Activated CD4-positive, alpha-beta T cell treated with anti-CD3 and anti-CD28 coated beads, Interleukin-2, amount 10 ng/mL, durations not matched to agents 7 days and 5 days (primary cell): ENCODE results near the gene AGBL3. TPM values are rescaled to one million over a fixed set of nuclear protein-coding genes. Genes with fewer than 3 reads are reported as not detected.
"Not testable (repeated sequence)": the region's sequence is repeated elsewhere in the genome, so short reads cannot be mapped to it uniquely, and the experiment has no call there.

Experiments used
- CTCF ChIA-PET: fragments of 350-600 bp; sonication (Branson Sonifier 250); formaldehyde crosslinking; loops from one replicate; lab custom pipeline; 2021; ENCODE audit warnings: antibody characterized with exemption; lab: Charles Lee
- POLR2A ChIA-PET: fragments of 350-600 bp; sonication (Branson Sonifier 250); formaldehyde crosslinking; loops from one replicate; lab custom pipeline; 2021; ENCODE audit warnings: antibody characterized with exemption; lab: Charles Lee
- DNase-seq: peaks from one replicate; pipeline ENCODE4 v3.0.0-alpha.2; 2020
- H3K27ac Mint-ChIP-seq: one replicate; pipeline ENCODE4 v1.8.0; 2021; ENCODE audit warnings: mild to moderate bottlenecking, moderate library complexity, mixed read lengths
- H3K27me3 Mint-ChIP-seq: one replicate; pipeline ENCODE4 v1.8.0; 2021; ENCODE audit warnings: mixed read lengths
- H3K36me3 Mint-ChIP-seq: one replicate; pipeline ENCODE4 v1.8.0; 2021; ENCODE audit warnings: low read depth, mixed read lengths
- H3K4me1 Mint-ChIP-seq: one replicate; pipeline ENCODE4 v1.8.0; 2021; ENCODE audit warnings: mixed read lengths
- H3K4me3 Mint-ChIP-seq: one replicate; pipeline ENCODE4 v1.8.0; 2021; ENCODE audit warnings: mild to moderate bottlenecking, moderate library complexity, mixed read lengths
- H3K9me3 Mint-ChIP-seq: one replicate; pipeline ENCODE4 v1.8.0; 2021; ENCODE audit warnings: mixed read lengths
- total RNA-seq, 2 experiments: library from RNA; stranded (reverse); gene quantifications; one replicate each; pipeline ENCODE4 v1.2.3, GENCODE V29; 2021

AGBL3 gene
- total RNA-seq, 2 experiments from 2014 or later = 1.9 TPM

DNA sequence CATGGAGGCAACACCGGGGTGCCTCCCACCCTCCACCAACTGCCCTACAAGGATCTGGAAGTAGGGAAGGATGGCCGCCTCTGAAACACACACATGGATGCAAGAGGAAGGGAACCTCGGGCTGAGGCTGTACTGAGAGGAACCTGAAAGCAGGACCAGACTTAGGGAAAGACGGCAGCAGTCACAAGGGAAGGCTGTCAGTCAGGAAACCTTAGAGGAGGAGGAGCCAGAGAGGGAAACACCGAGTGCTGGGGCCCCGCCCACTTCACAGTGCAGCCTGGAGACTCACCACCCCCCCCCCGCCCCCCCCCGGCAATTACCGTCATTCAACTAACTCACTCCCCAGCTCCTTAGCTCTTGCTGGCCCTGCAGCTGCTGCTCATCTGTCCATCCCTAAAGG lies 181.7 kb downstream of the AGBL3 start:
- no peak overlapping the region for H3K4me3 Mint-ChIP-seq
- peaks cover 56% of the 10 kb centered on the region for H3K4me1 Mint-ChIP-seq
- peak; percentile 11 for DNase-seq
- peaks cover 59% of the 10 kb centered on the region for H3K36me3 Mint-ChIP-seq
- peaks cover under 1% of the 10 kb centered on the region for H3K9me3 Mint-ChIP-seq
- H3K27me3 Mint-ChIP-seq = no peaks in the 10 kb centered on the region
- H3K27ac Mint-ChIP-seq = peak overlapping the region; percentile 96
- ChIA-PET POLR2A (no interaction called here), CTCF (interaction anchor here (0.9 to 2.5 kb wide), 4 partner anchors 11 to 182 kb away, joined by 3 to 10 read pairs (median 6); partner anchors contain the start of gene AGBL3)

DNA sequence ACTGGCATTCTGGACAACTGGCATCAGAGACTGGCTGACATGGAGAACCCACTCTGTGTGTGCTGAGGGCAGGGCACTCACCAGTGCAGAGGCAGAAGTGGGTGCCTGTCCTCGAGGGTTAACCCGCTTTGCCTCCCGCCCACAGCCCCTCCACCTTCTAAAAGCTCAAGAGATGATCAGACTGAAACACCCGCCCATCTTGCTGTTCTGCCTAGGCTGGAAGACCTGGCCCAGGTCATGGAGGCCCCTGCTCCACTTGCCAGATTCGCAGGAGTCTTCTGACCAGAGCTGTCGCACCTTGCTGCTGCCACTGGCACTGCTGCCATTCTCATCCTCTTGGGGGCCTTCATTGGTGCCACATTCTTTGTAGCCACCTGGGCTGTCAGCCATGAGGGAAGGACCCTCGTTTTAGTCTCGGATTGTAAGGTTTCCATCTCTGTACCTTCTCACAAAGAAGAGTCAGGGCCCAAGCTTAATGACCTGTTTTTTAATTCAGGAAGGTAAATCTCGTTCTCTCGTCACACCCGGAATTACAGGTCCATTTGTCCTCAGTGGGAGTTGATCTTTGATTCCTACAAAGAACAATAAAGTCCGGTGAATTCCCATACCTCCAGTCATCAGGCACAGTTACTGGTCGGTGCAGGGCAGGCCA lies 182.3 kb downstream of the AGBL3 start:
- H3K9me3 Mint-ChIP-seq = no peaks in the 10 kb centered on the region
- H3K27me3 Mint-ChIP-seq = no peaks in the 10 kb centered on the region
- ChIA-PET CTCF (interaction anchor here (0.9 to 2.6 kb wide), 9 partner anchors 8 to 434 kb away, joined by 3 to 11 read pairs (median 9); partner anchors contain the start of genes AGBL3, TMEM140 and WDR91), POLR2A (interaction anchor here (0.9 to 1.5 kb wide), 2 partner anchors 21 to 499 kb away, joined by 3 to 6 read pairs; partner anchors contain the start of gene TMEM140)
- no peak for DNase-seq
- H3K4me1 Mint-ChIP-seq = peaks cover 56% of the 10 kb centered on the region
- H3K4me3 Mint-ChIP-seq = peak overlapping the region; percentile 90
- H3K27ac Mint-ChIP-seq = peak overlapping the region; percentile 96
- peaks cover 58% of the 10 kb centered on the region for H3K36me3 Mint-ChIP-seq

DNA sequence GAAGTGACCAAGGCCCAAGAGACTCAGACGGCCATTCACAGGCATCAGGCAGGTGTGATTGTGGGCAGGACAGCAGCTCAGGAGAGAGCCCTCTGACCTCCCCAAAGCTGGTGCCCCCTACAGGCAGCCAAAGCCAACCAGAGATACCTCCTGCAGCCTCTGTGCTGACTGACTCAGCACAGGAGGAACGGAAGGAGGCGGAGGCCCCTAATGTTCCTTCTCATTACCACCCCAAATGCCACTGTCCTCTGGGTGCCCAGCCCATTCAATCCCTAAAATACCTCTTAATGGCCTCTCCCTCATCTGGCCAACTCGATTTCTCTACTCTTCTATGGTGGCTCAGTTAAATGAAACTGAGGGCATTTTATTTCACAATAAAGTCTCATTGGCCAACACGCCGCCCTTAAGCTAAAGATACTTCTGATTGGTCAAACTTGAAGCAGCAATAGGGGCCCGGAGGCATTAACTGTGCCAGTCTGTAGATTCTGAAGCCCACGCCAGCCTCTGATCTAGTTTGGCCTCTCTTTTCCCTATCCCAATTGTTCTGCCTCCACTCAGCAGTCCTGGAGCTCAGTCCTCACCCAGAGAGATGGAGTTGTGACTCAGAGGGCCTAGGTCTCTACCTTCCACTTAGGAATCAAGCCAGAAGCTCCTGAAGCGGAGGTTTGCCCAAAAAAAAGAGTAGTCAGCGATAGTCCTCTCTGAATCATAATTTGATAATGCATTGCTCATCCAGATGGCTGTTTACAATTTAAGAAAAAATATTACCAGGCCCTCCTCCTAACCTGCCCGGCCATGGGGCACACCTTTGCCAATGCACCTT lies 183.0 kb downstream of the AGBL3 start:
- Mint-ChIP-seq H3K36me3 (peaks cover 52% of the 10 kb centered on the region), H3K27ac (peak overlapping the region; percentile 96), H3K9me3 (no peaks in the 10 kb centered on the region), H3K4me3 (peak overlapping the region; percentile 90), H3K27me3 (no peaks in the 10 kb centered on the region), H3K4me1 (peaks cover 56% of the 10 kb centered on the region)
- CTCF ChIA-PET = interaction anchor here (0.6 to 2.6 kb wide), 12 partner anchors 9 to 435 kb away, joined by 3 to 21 read pairs (median 8); partner anchors contain the start of genes AGBL3, TMEM140 and WDR91
- peak; percentile 61 for DNase-seq
- POLR2A ChIA-PET = interaction anchor here (0.5 to 1.5 kb wide), 3 partner anchors 21 to 500 kb away, joined by 3 to 6 read pairs (median 3); partner anchors contain the start of gene TMEM140

DNA sequence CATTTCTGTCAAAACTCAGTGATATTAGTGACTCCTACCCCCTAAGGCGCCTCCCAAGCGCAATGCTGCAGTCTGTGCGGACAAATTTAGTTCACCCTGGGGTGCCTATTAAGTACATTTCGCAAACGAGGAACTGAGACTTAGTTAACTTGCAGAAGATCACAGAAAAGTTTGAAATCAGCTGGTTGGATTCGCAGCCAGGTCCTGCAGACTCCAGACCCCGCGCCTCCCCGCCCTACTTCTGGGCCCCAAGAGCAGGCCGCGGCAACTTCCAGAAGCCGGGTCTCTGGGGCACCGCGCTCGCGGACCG lies 183.6 kb downstream of the AGBL3 start:
- ChIA-PET CTCF (interaction anchor here (0.7 to 2.6 kb wide), 12 partner anchors 9 to 534 kb away, joined by 3 to 21 read pairs (median 6); partner anchors contain the start of genes AGBL3, TMEM140 and WDR91), POLR2A (interaction anchor here (1.5 kb wide), 1 partner anchor 22 kb away, joined by 6 read pairs; the partner anchor contains the start of gene TMEM140)
- peaks cover 56% of the 10 kb centered on the region for H3K4me1 Mint-ChIP-seq
- no peak for DNase-seq
- peak overlapping the region; percentile 96 for H3K27ac Mint-ChIP-seq
- H3K27me3 Mint-ChIP-seq = no peaks in the 10 kb centered on the region
- H3K4me3 Mint-ChIP-seq = peak overlapping the region; percentile 90
- H3K9me3 Mint-ChIP-seq = no peaks in the 10 kb centered on the region
- H3K36me3 Mint-ChIP-seq = peaks cover 49% of the 10 kb centered on the region

DNA sequence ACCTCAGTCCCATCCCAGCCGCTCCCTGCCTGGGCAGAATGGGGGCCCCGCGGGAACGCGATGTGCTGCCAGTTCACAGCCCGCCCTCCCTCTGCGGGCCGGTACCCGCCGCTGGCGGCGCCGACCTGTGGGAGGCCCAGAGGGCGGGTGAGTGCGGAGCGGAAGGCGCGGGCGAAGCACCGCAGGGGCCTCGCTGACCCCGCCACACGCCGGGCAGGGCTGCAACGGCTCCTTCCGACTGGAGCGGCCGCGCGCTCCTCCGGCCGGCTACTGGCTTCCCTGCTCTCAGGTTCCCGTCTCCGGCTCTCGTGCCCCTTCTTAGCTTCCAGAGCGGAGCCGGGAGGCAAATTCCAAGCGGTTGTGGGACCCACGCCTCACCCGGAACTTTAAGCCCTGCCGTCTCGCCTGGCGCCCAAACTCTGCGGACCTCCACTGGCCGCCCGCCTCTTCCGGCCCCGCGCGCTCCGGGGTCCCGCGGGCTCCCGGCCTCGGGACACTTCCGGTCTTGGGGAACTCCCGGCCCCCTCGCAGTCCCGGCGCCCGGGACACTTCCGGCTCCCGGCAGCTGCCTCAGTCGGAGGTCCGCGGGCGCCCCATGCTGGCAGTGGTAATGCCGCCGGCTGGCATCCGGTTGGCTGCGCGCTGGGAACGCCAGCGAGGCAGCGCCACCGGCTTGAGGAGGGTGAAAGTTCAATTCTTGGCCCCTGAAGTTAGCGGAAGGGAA lies 184.1 kb downstream of the AGBL3 start, which contains the start of gene CYREN:
TSS of gene CYREN (minus strand) at position 434 of the 724 bp plus-strand sequence. CDS start 1,785 bp downstream, outside the sequence.
- Mint-ChIP-seq H3K27ac (peak within 1 kb of the TSS; percentile 96), H3K4me3 (peak within 1 kb of the TSS; percentile 90), H3K36me3 (peaks cover 44% of the 10 kb centered on the region), H3K27me3 (no peaks in the 10 kb centered on the region), H3K4me1 (peaks cover 55% of the 10 kb centered on the region), H3K9me3 (no peaks in the 10 kb centered on the region)
- POLR2A ChIA-PET = no interaction called here
- peak; percentile 91 for DNase-seq
- CTCF ChIA-PET = interaction anchor here (0.6 to 2.6 kb wide), 17 partner anchors 10 to 849 kb away, joined by 3 to 21 read pairs (median 3); partner anchors contain the start of gene TMEM140

DNA sequence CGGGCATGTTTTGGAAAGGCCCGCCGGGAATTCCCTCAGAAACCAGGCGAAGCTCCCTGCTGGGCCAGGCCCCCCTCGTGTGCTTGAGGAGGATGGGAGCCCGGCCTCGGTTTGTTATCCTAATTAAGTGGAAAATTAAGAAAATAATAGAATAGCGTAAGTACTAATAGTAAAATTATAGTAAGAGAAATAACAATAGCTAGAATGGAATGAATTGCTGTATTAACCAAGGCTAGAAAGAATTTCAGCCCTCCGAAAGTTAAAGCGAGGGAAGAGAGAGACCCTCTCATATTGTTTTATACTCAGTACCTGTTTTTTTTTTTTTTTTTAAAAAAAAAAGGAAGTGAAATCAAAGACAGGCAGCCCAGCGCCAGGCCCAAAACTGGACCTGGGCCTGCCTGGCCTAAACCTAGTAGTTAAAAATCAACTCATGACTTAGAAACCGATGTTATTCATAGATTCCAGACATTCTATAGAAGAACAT lies 184.7 kb downstream of the AGBL3 start:
- peak overlapping the region; percentile 90 for H3K4me3 Mint-ChIP-seq
- CTCF ChIA-PET = interaction anchor here (0.9 to 2.6 kb wide), 11 partner anchors 10 to 535 kb away, joined by 3 to 21 read pairs (median 3); partner anchors contain the start of gene TMEM140
- POLR2A ChIA-PET, H3K9me3 Mint-ChIP-seq, H3K27me3 Mint-ChIP-seq, DNase-seq: not testable (repeated sequence)
- peaks cover 39% of the 10 kb centered on the region for H3K36me3 Mint-ChIP-seq
- H3K4me1 Mint-ChIP-seq = peaks cover 49% of the 10 kb centered on the region
- peak overlapping the region; percentile 91 for H3K27ac Mint-ChIP-seq

DNA sequence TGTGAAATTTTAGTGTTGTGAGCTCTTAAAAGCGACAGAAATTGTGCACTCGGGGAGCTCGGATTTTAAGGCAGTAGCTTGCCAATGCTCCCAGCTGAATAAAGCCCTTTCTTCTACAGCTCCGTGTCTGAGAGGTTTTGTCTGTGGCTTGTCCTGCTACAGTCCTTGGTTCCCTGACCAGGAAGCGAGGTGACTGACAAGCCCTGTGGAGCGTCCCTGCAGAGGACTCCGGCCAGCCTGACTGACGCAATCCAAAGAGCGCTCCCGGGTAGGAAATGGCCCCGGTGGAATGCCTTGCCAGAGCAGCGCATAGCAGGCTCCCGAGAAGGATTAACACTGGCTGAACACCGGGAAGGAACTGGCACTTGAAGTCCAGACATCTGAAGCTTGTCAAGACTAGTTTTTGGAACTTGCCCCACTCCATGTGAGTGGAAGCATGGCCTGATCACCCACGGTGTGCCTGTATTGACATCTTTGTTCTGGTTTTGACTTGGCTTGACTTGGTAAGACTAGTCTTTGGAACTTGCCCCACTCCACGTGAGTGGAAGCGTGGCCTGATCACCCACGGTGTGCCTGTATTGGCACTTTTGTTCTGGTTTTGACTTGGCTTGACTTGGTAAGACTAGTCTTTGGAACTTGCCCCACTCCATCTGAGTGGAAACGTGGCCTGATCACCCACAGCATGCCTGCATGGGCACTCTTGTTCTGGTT lies 185.4 kb downstream of the AGBL3 start:
- CTCF ChIA-PET = interaction anchor here (0.9 to 2.6 kb wide), 7 partner anchors 9 to 220 kb away, joined by 3 to 21 read pairs (median 4); partner anchors contain the start of gene TMEM140
- DNase-seq, H3K27me3 Mint-ChIP-seq, H3K9me3 Mint-ChIP-seq, POLR2A ChIA-PET: not testable (repeated sequence)
- Mint-ChIP-seq H3K4me1 (peaks cover 44% of the 10 kb centered on the region), H3K4me3 (peak overlapping the region; percentile 69), H3K27ac (peak overlapping the region; percentile 68), H3K36me3 (peaks cover 32% of the 10 kb centered on the region)

DNA sequence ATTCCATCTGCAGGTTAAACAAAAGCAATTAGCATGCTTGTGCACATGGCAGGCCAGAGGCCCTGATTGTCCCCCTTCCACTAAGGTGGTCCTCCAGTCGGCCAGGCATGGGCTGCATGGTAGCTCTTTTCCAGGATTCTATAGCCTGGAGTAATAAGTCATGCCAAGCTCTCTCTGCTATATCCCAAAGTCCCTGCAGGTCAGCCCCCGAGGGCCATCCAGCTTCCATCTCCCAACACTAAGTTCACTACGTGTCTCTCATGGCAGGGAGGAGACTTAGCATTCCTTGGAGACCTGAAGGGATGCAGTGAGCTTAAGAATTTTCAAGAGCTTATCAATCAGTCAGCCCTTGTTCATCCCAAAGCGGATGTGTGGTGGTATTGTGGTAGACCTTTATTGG lies 187.6 kb downstream of the AGBL3 start:
- H3K36me3 Mint-ChIP-seq = peaks cover 13% of the 10 kb centered on the region
- H3K4me3 Mint-ChIP-seq, H3K27ac Mint-ChIP-seq, POLR2A ChIA-PET, DNase-seq, H3K9me3 Mint-ChIP-seq, H3K27me3 Mint-ChIP-seq: not testable (repeated sequence)
- CTCF ChIA-PET = interaction anchor here (0.6 to 1.4 kb wide), 3 partner anchors 9 to 186 kb away, joined by 3 to 5 read pairs (median 3); no protein-coding TSS in a partner anchor
- H3K4me1 Mint-ChIP-seq = peaks cover 22% of the 10 kb centered on the region

DNA sequence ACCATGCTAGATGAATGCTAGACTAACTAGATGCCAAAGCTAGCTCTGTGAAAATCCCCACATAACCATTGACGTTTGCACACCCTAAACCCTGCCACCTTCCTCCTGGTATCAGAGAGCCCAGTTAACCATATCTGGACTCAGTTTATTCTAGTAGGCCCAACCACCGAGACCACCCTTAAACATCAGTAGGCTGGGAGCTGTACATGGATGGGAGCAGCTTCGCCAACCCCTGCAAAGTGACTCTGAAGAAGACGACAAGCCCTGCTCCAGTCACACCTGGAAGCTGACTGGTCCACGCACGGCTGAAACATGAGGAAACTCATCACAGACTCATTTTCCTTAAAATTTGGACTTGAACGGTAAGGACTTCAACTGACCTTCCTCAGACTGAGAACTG lies 188.6 kb downstream of the AGBL3 start:
- H3K27me3 Mint-ChIP-seq = no peaks in the 10 kb centered on the region
- no peak for DNase-seq
- no peak overlapping the region for H3K27ac Mint-ChIP-seq
- H3K4me1 Mint-ChIP-seq = peaks cover 12% of the 10 kb centered on the region
- H3K4me3 Mint-ChIP-seq = no peak overlapping the region
- peaks cover 8% of the 10 kb centered on the region for H3K36me3 Mint-ChIP-seq
- ChIA-PET CTCF (interaction anchor here (0.6 to 1.4 kb wide), 2 partner anchors 8 to 187 kb away, joined by 3 read pairs; no protein-coding TSS in a partner anchor), POLR2A (no interaction called here)
- H3K9me3 Mint-ChIP-seq = peaks cover 10% of the 10 kb centered on the region

DNA sequence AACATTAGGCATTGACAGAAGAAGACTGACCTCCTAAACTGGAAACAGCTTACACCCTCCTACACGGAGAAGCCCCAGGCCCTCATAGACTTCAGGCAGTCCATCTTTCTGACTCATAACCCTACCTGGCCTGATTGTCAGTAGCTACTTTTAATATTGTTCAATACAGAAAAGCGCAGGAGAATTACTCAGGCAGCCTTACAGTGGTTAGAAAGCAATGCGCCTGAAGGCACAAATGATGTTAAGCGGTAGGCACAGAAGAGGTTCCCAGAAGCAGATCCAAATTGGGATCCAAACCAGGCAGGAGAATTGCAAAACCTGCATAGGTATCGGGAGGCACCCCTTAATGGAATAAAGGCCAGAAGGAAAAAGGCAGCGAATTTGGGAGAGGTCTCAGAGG lies 189.6 kb downstream of the AGBL3 start:
- no peaks in the 10 kb centered on the region for H3K27me3 Mint-ChIP-seq
- CTCF ChIA-PET = interaction anchor here (1.2 kb wide), 1 partner anchor 28 kb away, joined by 3 read pairs; the partner anchor contains the start of gene TMEM140
- POLR2A ChIA-PET = no interaction called here
- peaks cover 16% of the 10 kb centered on the region for H3K9me3 Mint-ChIP-seq
- H3K4me1 Mint-ChIP-seq = peaks cover 9% of the 10 kb centered on the region
- H3K27ac Mint-ChIP-seq = no peak overlapping the region
- DNase-seq = no peak
- H3K36me3 Mint-ChIP-seq = peaks cover 15% of the 10 kb centered on the region
- no peak overlapping the region for H3K4me3 Mint-ChIP-seq

DNA sequence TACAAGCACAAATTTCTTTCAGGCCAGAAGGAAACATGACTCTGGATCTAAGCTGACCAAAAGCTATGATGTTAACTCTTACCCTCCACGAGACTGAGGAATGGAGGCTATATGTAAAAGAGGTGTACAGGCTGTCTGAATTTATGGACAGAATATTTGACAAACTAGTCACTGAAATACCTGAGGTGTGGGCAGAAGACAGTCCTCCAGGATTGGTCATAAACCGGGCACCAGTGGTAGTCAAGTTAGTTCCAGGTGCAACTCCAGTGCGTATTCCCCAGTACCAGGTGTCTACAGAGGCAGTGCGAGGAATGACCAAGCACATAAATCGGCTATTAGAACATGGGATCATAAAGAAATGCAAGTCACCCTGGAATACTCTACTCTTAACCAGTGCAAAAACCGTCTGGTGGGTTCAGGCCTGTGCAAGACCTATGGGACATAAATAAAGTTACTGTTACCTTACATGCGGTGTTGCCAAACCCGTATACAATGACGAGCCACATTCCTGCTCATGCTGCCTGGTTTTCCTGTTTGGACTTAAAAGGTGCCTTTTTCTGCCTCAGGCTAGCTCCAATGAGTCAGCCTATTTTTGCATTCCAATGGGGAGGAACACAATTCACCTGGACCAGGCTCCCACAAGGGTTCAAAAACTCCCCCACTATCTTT lies 190.9 kb downstream of the AGBL3 start:
- Mint-ChIP-seq H3K4me1 (peaks cover under 1% of the 10 kb centered on the region), H3K9me3 (peaks cover 26% of the 10 kb centered on the region), H3K36me3 (peaks cover 26% of the 10 kb centered on the region), H3K4me3 (no peak overlapping the region), H3K27ac (no peak overlapping the region), H3K27me3 (no peaks in the 10 kb centered on the region)
- DNase-seq = no peak
- ChIA-PET POLR2A (no interaction called here), CTCF (interaction anchor here (1.0 kb wide), 1 partner anchor 12 kb away, joined by 3 read pairs; no protein-coding TSS in a partner anchor)
